Activated naive CD4-positive, alpha-beta T cell treated with anti-CD3 and anti-CD28 coated beads, Interleukin-2, amount 50 U/mL, for 16 hours (primary cell): ENCODE results near the gene ORC4.
"Not testable (repeated sequence)": the region's sequence is repeated elsewhere in the genome, so short reads cannot be mapped to it uniquely, and the experiment has no call there.

Experiments
- DNase-seq: peaks from one replicate; pipeline ENCODE4 v3.0.0-alpha.2; 2020

Gene ORC4

DNA sequence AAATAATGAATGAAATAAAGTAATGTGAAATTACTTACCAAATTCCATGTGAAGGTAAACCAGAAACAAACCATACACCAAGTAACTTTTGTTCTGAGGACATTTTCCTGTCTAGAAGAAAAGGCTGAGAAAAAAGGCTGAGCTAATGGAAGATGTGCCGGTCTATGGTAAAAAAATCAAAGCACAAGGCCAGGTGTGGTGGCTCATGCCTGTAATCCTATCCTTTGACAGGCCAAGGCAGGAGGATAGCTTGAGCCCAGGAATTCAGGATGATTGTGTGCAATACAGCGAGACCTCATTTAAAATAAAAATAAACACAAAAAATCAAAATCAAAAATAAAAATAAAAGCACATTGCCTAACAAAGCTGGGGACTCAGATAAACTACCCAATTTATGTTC is 6.7 kb downstream of the ORC4 start:
- no peak for DNase-seq

- not testable (repeated sequence) for DNase-seq
These were observed 12.1 kb downstream of the ORC4 start for GRCh38 chr2:148008411-148008810.

DNA sequence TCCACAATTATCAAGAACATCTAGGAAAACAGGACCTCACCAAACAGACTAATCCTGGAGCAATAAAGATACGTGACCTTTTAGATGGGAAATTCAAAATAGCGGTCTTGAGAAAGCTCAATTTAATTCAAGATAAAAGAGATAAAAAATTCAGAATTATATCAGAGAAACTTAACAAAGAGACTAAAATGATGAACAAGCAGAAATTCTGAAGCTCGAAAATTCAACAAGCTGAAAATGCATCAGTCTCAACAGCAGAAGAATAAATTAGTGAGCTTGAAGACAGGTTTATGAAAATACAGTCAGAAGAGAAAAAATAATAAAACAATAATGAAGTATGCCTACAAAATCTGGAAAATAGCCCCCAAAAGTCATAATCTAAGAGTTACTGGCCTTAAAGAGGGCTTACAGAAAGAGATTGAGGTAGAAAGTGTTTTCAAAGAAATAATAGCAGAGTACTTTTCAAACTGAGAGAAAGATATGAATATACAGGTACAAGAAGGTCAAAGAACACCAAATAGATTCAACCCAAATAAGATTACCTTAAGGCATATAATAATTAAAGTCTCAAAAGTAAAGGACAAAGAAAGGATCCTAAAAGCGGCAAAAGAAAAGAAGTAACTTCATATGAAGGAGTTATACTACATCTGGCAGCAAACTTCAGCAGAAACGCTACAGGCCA is 13.2 kb downstream of the ORC4 start:
- no peak for DNase-seq

DNA sequence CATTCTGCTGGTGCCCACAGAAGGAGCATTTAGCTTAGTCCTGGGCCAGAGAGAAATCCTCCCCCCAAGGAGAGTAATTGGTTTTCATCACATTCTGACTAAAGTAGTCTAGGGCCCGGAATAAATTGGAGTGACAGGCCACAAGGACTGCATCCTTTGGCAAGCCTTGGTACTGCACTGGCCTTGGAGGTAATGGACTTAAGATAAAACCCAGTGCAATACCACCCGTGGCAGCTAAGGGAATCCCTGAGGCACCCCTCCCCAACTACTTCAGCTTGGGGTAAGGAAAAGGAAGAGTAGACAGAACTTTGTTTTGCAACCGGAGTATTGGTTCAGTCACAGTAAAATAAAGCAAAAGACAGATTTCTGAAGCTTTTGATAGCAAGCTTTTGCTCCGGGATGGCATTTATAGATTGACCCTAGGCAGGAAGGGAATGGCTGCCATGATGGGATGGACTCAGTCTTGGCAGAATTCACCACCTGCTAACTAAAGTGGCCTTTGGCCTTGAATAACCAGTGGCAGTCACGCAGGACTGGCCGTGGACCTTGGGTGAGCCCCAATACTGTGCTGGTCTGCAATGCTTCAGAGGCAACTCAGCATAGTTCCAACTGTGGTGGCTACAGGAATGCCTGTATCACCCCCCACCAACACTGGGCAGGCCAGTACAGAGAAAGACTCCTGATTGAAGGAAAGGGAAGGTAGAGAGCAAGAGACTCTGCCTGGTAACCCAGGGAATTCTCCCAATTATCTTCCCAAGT is 14.1 kb downstream of the ORC4 start:
- no peak for DNase-seq

DNA sequence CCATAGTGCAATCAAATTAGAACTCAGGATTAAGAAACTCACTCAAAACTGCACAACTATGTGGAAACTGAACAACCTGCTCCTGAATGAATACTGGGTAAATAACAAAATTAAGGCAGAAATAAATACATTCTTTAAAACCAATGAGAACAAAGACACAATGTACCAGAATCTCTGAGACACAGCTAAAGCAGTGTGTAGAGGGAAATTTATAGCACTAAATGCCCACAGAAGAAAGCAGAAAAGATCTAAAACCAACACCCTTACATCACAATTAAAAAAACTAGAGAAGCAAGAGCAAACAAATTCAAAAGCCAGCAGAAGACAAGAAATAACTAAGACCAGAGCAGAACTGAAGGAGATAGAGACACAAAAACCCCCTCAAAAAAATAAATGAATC is 18.1 kb downstream of the ORC4 start:
- DNase-seq, result not testable (repeated sequence)

- DNase-seq, result no peak
These were observed 20.4 kb downstream of the ORC4 start for GRCh38 chr2:148000095-148000494.

- no peak for DNase-seq
These were observed 21.4 kb downstream of the ORC4 start for GRCh38 chr2:147999126-147999525.

GRCh38 chr2:147998203-147998602 is 22.3 kb downstream of the ORC4 start:
- DNase-seq, result no peak

DNA sequence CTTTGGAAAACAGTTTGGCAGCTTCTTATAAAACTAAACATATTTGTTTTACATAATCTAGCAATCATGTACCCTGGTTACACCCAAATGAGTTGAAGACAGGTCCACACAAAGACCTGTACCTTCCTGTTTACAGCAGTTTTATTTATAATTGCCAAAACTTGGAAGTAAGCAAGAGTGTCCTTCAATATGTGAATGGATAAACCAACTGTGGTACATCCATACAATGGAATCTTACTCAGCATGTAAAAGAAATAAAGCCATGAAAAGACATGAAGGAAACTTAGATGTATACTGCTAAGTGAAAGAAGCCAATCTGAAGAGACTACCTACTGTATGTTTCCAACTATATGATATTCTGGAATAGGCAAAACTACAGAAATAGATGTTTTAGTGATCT is 23.7 kb downstream of the ORC4 start:
- DNase-seq, result no peak

GRCh38 chr2:147994965-147995364 is 25.6 kb downstream of the ORC4 start:
- DNase-seq, result not testable (repeated sequence)

- no peak for DNase-seq
These were observed 30.6 kb downstream of the ORC4 start for GRCh38 chr2:147989809-147990403.

GRCh38 chr2:147989102-147989501 is 31.4 kb downstream of the ORC4 start:
- DNase-seq, result no peak

GRCh38 chr2:147980940-147981528 is 39.5 kb downstream of the ORC4 start:
- no peak for DNase-seq

- DNase-seq, result no peak
These were observed 42.9 kb downstream of the ORC4 start for GRCh38 chr2:147977679-147978078.

- no peak for DNase-seq
These were observed 44.4 kb downstream of the ORC4 start for GRCh38 chr2:147976102-147976501.

- DNase-seq, result no peak
These were observed 52.0 kb downstream of the ORC4 start for GRCh38 chr2:147968571-147968970.

DNA sequence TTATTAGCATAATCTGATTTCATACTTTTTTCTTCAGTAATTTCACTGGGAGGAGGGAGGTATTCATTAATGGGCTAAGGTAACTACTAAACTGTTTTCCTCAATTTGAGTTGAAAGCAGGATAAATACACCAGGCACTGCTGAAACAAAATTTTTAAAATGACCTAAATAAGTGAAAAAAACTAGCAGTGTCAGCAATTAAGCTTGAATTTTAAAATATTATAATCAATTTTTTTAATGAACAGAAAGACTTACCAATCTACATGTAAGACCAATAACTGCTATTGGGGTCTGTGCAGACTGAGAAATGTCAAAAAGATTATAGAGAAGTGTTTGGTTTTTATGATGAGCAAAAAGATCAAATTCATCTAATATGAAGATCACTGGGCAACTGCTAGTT is 68.4 kb downstream of the ORC4 start:
- no peak for DNase-seq

- DNase-seq, result no peak
These were observed 74.9 kb downstream of the ORC4 start for GRCh38 chr2:147945660-147946059.

DNA sequence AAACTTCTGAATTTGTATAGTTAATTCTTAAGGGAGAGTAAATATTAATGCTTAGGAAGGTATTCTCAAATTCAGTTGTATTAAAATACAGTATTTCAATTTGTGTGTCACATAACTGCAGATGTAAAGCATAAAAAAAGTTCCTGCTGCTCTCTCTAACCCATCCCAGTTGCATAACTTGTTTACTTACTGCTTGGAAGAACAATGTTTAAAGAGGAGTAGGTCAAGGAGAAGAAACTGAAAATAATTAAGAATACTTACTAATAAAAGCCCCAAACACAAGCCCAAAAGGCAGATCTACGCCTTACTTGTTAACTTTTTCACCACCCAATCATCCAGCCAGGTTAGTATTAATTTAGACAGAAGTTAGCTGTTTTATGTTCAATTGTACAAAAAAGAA is 81.2 kb downstream of the ORC4 start:
- no peak for DNase-seq

- DNase-seq, result no peak
These were observed 82.7 kb downstream of the ORC4 start for GRCh38 chr2:147937744-147938349.

- DNase-seq, result no peak
These were observed 85.5 kb downstream of the ORC4 start for GRCh38 chr2:147934881-147935620.

- no peak for DNase-seq
These were observed 86.6 kb downstream of the ORC4 start for GRCh38 chr2:147933931-147934330.
